ENCODE data around the gene GPR85. TPM values are rescaled to one million over a fixed set of nuclear protein-coding genes. Genes with fewer than 3 reads are reported as not detected.

GPR85 gene
- total RNA-seq (1 to 10 TPM in 1 of 2 donors, under 1 TPM in 1; 0.32 to 2.5 TPM), polyA plus RNA-seq (1 to 10 TPM in 1 of 2 donors, under 1 TPM in 1; 0.49 to 3.4 TPM)
- long read RNA-seq, donor 1: 0 reads
- long read RNA-seq, donor 2: 0 reads

- peak within 1 kb of the TSS; percentile 82 to 96 for H3K4me3 ChIP-seq (ENCODE audit: low read length in 2 of 2)
- H3K9me3 ChIP-seq (ENCODE audit: control insufficient read depth, low read length): no peaks in the 10 kb centered on the region
- H3K27me3 ChIP-seq (ENCODE audit: control insufficient read depth in 1 of 2, insufficient read depth in 2 of 2, low read length in 1 of 2): no peaks in the 10 kb centered on the region
- 0 to 1% methylated on average over 29 of the region's 29 CpGs for WGBS, 2 donors
- ATAC-seq (ENCODE audit: low FRiP score): peak; percentile 90
- peak within 1 kb of the TSS in 1 of 2 donors; percentile 59 for H3K27ac ChIP-seq (ENCODE audit: low read depth in 1 of 2, low read length in 2 of 2)
- no peaks in the 10 kb centered on the region for H3K36me3 ChIP-seq (ENCODE audit: control insufficient read depth in 1 of 2, insufficient read depth in 2 of 2, low read length in 1 of 2)
- peak; percentile 73 to 88 for DNase-seq
- H3K4me1 ChIP-seq (ENCODE audit: control insufficient read depth in 1 of 2, insufficient read depth in 2 of 2, low read length in 2 of 2): no peaks in the 10 kb centered on the region
- intact Hi-C loops (cut with DNase I): no loop called here
These were observed at the start of gene GPR85 for GRCh38 chr7:113086431-113086888. Gene GPR85, minus strand, starts transcription at chr7:113086827. Its CDS starts 2,106 bp downstream, at chr7:113084721.

GRCh38 chr7:113134025-113134424, 47.4 kb upstream of the GPR85 start:
- no peak overlapping the region for H3K27ac ChIP-seq (ENCODE audit: low read depth in 1 of 2, low read length in 2 of 2)
- DNase-seq (no peak), ATAC-seq (ENCODE audit: low FRiP score) (no peak)
- no peaks in the 10 kb centered on the region for H3K27me3 ChIP-seq (ENCODE audit: control insufficient read depth in 1 of 2, insufficient read depth in 2 of 2, low read length in 1 of 2)
- intact Hi-C loops (cut with DNase I): no loop called here
- no peaks in the 10 kb centered on the region for H3K9me3 ChIP-seq (ENCODE audit: control insufficient read depth, low read length)
- WGBS, 2 donors: 86 to 96% methylated on average over 1 of the region's 1 CpG
- no peaks in the 10 kb centered on the region for H3K4me1 ChIP-seq (ENCODE audit: control insufficient read depth in 1 of 2, insufficient read depth in 2 of 2, low read length in 2 of 2)
- no peaks in the 10 kb centered on the region for H3K36me3 ChIP-seq (ENCODE audit: control insufficient read depth in 1 of 2, insufficient read depth in 2 of 2, low read length in 1 of 2)
- H3K4me3 ChIP-seq (ENCODE audit: low read length in 2 of 2): no peak overlapping the region

GRCh38 chr7:113131367-113131766, 44.7 kb upstream of the GPR85 start:
- WGBS, 2 donors: 88 to 95% methylated on average over 2 of the region's 2 CpGs
- no peaks in the 10 kb centered on the region for H3K27me3 ChIP-seq (ENCODE audit: control insufficient read depth in 1 of 2, insufficient read depth in 2 of 2, low read length in 1 of 2)
- H3K4me3 ChIP-seq (ENCODE audit: low read length in 2 of 2): no peak overlapping the region
- no peaks in the 10 kb centered on the region for H3K4me1 ChIP-seq (ENCODE audit: control insufficient read depth in 1 of 2, insufficient read depth in 2 of 2, low read length in 2 of 2)
- intact Hi-C loops (cut with DNase I): no loop called here
- DNase-seq: no peak
- no peaks in the 10 kb centered on the region for H3K36me3 ChIP-seq (ENCODE audit: control insufficient read depth in 1 of 2, insufficient read depth in 2 of 2, low read length in 1 of 2)
- peaks cover 1% of the 10 kb centered on the region for H3K9me3 ChIP-seq (ENCODE audit: control insufficient read depth, low read length)
- H3K27ac ChIP-seq (ENCODE audit: low read depth in 1 of 2, low read length in 2 of 2): no peak overlapping the region
- no peak for ATAC-seq (ENCODE audit: low FRiP score)

DNA sequence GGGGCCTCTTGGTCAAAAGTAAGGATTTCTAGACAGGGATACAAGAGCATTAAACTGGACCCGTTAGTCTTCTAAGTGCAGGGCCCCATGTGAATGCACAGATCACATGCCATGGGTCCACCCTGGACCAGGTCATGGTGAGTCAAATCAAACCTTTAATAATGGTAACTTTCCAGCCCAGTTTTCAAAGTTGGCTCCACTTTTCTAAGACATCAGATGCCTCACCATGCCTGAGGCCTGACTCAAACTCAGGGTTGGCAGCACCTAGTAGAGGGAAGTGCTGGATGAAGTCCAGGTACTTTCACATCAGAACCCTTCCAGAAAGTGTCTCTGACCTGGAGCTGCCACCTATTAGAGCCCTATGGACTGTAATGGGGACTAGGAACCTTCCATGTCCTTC, 41.4 kb upstream of the GPR85 start:
- no peak overlapping the region for H3K27ac ChIP-seq (ENCODE audit: low read depth in 1 of 2, low read length in 2 of 2)
- no peak for ATAC-seq (ENCODE audit: low FRiP score)
- 85 to 90% methylated on average over 1 of the region's 1 CpG for WGBS, 2 donors
- H3K27me3 ChIP-seq (ENCODE audit: control insufficient read depth in 1 of 2, insufficient read depth in 2 of 2, low read length in 1 of 2): no peaks in the 10 kb centered on the region
- H3K36me3 ChIP-seq (ENCODE audit: control insufficient read depth in 1 of 2, insufficient read depth in 2 of 2, low read length in 1 of 2): no peaks in the 10 kb centered on the region
- no peak for DNase-seq
- H3K4me3 ChIP-seq (ENCODE audit: low read length in 2 of 2): no peak overlapping the region
- peaks cover 1% of the 10 kb centered on the region for H3K9me3 ChIP-seq (ENCODE audit: control insufficient read depth, low read length)
- intact Hi-C loops (cut with DNase I): no loop called here
- H3K4me1 ChIP-seq (ENCODE audit: control insufficient read depth in 1 of 2, insufficient read depth in 2 of 2, low read length in 2 of 2): no peaks in the 10 kb centered on the region

- Histone ChIP-seq H3K9me3 (ENCODE audit: control insufficient read depth, low read length) (peaks cover 1% of the 10 kb centered on the region), H3K27ac (ENCODE audit: low read depth in 1 of 2, low read length in 2 of 2) (no peak overlapping the region), H3K36me3 (ENCODE audit: control insufficient read depth in 1 of 2, insufficient read depth in 2 of 2, low read length in 1 of 2) (no peaks in the 10 kb centered on the region), H3K27me3 (ENCODE audit: control insufficient read depth in 1 of 2, insufficient read depth in 2 of 2, low read length in 1 of 2) (no peaks in the 10 kb centered on the region), H3K4me1 (ENCODE audit: control insufficient read depth in 1 of 2, insufficient read depth in 2 of 2, low read length in 2 of 2) (no peaks in the 10 kb centered on the region), H3K4me3 (ENCODE audit: low read length in 2 of 2) (no peak overlapping the region)
- intact Hi-C loops (cut with DNase I): no loop called here
- DNase-seq (no peak), ATAC-seq (ENCODE audit: low FRiP score) (no peak)
- 78 to 81% methylated on average over 2 of the region's 2 CpGs for WGBS, 2 donors
These were observed 39.1 kb upstream of the GPR85 start for GRCh38 chr7:113125728-113126127.

GRCh38 chr7:113122744-113123143, 36.1 kb upstream of the GPR85 start:
- ATAC-seq (ENCODE audit: low FRiP score) (no peak), DNase-seq (no peak)
- no peaks in the 10 kb centered on the region for H3K27me3 ChIP-seq (ENCODE audit: control insufficient read depth in 1 of 2, insufficient read depth in 2 of 2, low read length in 1 of 2)
- no peak overlapping the region for H3K4me3 ChIP-seq (ENCODE audit: low read length in 2 of 2)
- H3K4me1 ChIP-seq (ENCODE audit: control insufficient read depth in 1 of 2, insufficient read depth in 2 of 2, low read length in 2 of 2): no peaks in the 10 kb centered on the region
- no peaks in the 10 kb centered on the region for H3K9me3 ChIP-seq (ENCODE audit: control insufficient read depth, low read length)
- no peaks in the 10 kb centered on the region for H3K36me3 ChIP-seq (ENCODE audit: control insufficient read depth in 1 of 2, insufficient read depth in 2 of 2, low read length in 1 of 2)
- intact Hi-C loops (cut with DNase I): no loop called here
- no peak overlapping the region for H3K27ac ChIP-seq (ENCODE audit: low read depth in 1 of 2, low read length in 2 of 2)

- Histone ChIP-seq H3K9me3 (ENCODE audit: control insufficient read depth, low read length) (no peaks in the 10 kb centered on the region), H3K27me3 (ENCODE audit: control insufficient read depth in 1 of 2, insufficient read depth in 2 of 2, low read length in 1 of 2) (no peaks in the 10 kb centered on the region), H3K4me3 (ENCODE audit: low read length in 2 of 2) (no peak overlapping the region), H3K4me1 (ENCODE audit: control insufficient read depth in 1 of 2, insufficient read depth in 2 of 2, low read length in 2 of 2) (no peaks in the 10 kb centered on the region), H3K27ac (ENCODE audit: low read depth in 1 of 2, low read length in 2 of 2) (no peak overlapping the region), H3K36me3 (ENCODE audit: control insufficient read depth in 1 of 2, insufficient read depth in 2 of 2, low read length in 1 of 2) (no peaks in the 10 kb centered on the region)
- no peak for DNase-seq
- 86 to 97% methylated on average over 1 of the region's 1 CpG for WGBS, 2 donors
- intact Hi-C loops (cut with DNase I): no loop called here
- no peak for ATAC-seq (ENCODE audit: low FRiP score)
These were observed 34.0 kb upstream of the GPR85 start for GRCh38 chr7:113120647-113121046.

DNA sequence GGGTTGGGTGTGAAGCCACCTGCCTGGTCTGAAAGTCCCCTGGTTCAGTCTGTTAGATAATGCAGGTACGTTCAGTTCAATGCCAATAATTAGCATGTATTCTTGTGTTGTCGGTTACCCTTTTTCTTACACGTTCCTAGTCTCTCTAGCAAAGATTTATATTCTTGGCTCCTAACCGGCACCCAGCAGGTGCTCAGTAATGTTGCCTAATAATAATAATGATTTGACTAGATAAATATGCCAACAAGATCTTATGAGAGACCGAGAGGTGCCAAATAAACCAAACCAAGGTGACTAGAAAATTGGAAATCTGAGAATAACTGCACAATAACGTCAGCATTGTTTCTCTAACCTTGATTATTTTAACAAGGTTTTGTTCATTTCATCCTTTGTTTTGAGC, 32.8 kb upstream of the GPR85 start:
- Histone ChIP-seq H3K4me3 (ENCODE audit: low read length in 2 of 2) (no peak overlapping the region), H3K9me3 (ENCODE audit: control insufficient read depth, low read length) (no peaks in the 10 kb centered on the region), H3K27me3 (ENCODE audit: control insufficient read depth in 1 of 2, insufficient read depth in 2 of 2, low read length in 1 of 2) (no peaks in the 10 kb centered on the region), H3K4me1 (ENCODE audit: control insufficient read depth in 1 of 2, insufficient read depth in 2 of 2, low read length in 2 of 2) (no peaks in the 10 kb centered on the region), H3K27ac (ENCODE audit: low read depth in 1 of 2, low read length in 2 of 2) (no peak overlapping the region), H3K36me3 (ENCODE audit: control insufficient read depth in 1 of 2, insufficient read depth in 2 of 2, low read length in 1 of 2) (no peaks in the 10 kb centered on the region)
- 85 to 89% methylated on average over 6 of the region's 6 CpGs for WGBS, 2 donors
- no peak for ATAC-seq (ENCODE audit: low FRiP score)
- intact Hi-C loops (cut with DNase I): loop anchor here (10.0 kb wide), 1 partner anchor 185 kb away; a partner anchor contains a TSS
- DNase-seq: no peak

- peak; percentile 99 for ATAC-seq (ENCODE audit: low FRiP score)
- intact Hi-C loops (cut with DNase I): loop anchor here (10.0 kb wide), 1 partner anchor 184 kb away; a partner anchor contains a TSS
- H3K27me3 ChIP-seq (ENCODE audit: control insufficient read depth in 1 of 2, insufficient read depth in 2 of 2, low read length in 1 of 2): no peaks in the 10 kb centered on the region
- WGBS, 2 donors: 0% methylated on average over 35 of the region's 35 CpGs
- peak within 1 kb of the TSS; percentile 53 to 97 for H3K4me3 ChIP-seq (ENCODE audit: low read length in 2 of 2)
- H3K4me1 ChIP-seq (ENCODE audit: control insufficient read depth in 1 of 2, insufficient read depth in 2 of 2, low read length in 2 of 2): no peaks in the 10 kb centered on the region
- peak; percentile 96 for DNase-seq
- H3K36me3 ChIP-seq (ENCODE audit: control insufficient read depth in 1 of 2, insufficient read depth in 2 of 2, low read length in 1 of 2): no peaks in the 10 kb centered on the region
- H3K9me3 ChIP-seq (ENCODE audit: control insufficient read depth, low read length): no peaks in the 10 kb centered on the region
- H3K27ac ChIP-seq (ENCODE audit: low read depth in 1 of 2, low read length in 2 of 2): peak within 1 kb of the TSS in 1 of 2 donors; percentile 33
These were observed 31.7 kb upstream of the GPR85 start, which contains the start of gene SMIM30 for GRCh38 chr7:113118074-113118959. Gene SMIM30, minus strand, starts transcription at chr7:113118554. Its CDS starts 976 bp downstream, at chr7:113117578.

Measured in aorta (tissue), 5 donors.